PFSK-1 (cell line): ENCODE measurements around the gene LIPC.

Experiments
- POLR2AphosphoS5 ChIP-seq: IDR thresholded peaks from 2 replicates; pipeline ENCODE4 v1.6.1; 2012; ENCODE audit warnings: low read depth, mild to moderate bottlenecking, control low read depth, low read length, moderate library complexity
- SIN3A ChIP-seq: IDR thresholded peaks from 2 replicates; pipeline ENCODE4 v1.6.1; 2012; ENCODE audit warnings: mild to moderate bottlenecking, low read length, moderate library complexity, borderline replicate concordance; ENCODE audit not compliant: insufficient read depth
- TAF1 ChIP-seq: IDR thresholded peaks from 2 replicates; pipeline ENCODE4 v1.6.1; 2012; ENCODE audit warnings: low read length, control low read depth, borderline replicate concordance; ENCODE audit not compliant: insufficient read depth
- TF ChIP-seq, protein P1 (sequence below), 2 experiments: IDR thresholded peaks; 2 replicates each; pipeline versions ENCODE4 v1.6.1 to v1.8.0; 2011 to 2012; ENCODE audit warnings: low read depth in 2 of 2, low read length in 2 of 2, control low read depth in 1 of 2, inconsistent platforms in 1 of 2, mild to moderate bottlenecking in 1 of 2, moderate library complexity in 1 of 2; ENCODE audit not compliant: insufficient read depth in 1 of 2

DNA sequence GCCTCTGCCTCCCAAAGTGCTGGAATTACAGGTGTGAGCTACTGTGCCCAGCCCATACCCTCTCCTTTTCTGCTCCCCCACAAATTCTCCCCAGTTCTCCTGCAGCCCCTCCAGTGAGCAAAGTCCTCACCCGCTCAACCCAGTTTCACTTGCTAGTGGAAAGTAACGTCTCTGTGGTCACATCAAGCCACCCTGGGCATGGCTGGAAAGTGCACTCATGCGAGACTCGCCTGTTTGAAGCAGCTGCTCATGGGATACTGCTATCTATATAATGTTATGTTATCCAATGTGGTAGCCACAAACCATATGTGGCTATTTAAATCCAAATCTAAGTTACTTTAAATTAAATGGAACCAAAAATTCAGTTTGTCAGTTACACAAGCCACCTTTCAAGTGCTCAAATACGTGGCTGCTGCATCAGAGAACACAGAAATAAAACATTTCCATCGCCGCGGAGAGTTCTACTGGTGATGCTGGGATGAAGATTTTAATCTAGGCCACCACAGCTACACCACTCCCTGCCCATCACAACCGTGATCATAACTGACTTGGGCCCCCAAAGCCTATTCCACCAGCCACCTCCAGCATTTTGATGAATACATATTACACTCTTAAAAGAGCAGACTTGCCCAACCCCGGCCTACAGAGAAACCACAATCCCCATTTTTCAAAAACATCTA lies 119.4 kb downstream of the LIPC start:
- TF ChIP-seq TAF1 (no peak), POLR2AphosphoS5 (no peak), SIN3A (no peak)
- TF ChIP-seq, protein P1, sequence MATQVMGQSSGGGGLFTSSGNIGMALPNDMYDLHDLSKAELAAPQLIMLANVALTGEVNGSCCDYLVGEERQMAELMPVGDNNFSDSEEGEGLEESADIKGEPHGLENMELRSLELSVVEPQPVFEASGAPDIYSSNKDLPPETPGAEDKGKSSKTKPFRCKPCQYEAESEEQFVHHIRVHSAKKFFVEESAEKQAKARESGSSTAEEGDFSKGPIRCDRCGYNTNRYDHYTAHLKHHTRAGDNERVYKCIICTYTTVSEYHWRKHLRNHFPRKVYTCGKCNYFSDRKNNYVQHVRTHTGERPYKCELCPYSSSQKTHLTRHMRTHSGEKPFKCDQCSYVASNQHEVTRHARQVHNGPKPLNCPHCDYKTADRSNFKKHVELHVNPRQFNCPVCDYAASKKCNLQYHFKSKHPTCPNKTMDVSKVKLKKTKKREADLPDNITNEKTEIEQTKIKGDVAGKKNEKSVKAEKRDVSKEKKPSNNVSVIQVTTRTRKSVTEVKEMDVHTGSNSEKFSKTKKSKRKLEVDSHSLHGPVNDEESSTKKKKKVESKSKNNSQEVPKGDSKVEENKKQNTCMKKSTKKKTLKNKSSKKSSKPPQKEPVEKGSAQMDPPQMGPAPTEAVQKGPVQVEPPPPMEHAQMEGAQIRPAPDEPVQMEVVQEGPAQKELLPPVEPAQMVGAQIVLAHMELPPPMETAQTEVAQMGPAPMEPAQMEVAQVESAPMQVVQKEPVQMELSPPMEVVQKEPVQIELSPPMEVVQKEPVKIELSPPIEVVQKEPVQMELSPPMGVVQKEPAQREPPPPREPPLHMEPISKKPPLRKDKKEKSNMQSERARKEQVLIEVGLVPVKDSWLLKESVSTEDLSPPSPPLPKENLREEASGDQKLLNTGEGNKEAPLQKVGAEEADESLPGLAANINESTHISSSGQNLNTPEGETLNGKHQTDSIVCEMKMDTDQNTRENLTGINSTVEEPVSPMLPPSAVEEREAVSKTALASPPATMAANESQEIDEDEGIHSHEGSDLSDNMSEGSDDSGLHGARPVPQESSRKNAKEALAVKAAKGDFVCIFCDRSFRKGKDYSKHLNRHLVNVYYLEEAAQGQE (IDR thresholded peaks at IDR 0.05; ENCODE audit: insufficient read depth in 1 of 2, low read depth in 2 of 2, low read length in 2 of 2), result no peak
